ENCODE data around the gene BATF.

BATF gene

DNA sequence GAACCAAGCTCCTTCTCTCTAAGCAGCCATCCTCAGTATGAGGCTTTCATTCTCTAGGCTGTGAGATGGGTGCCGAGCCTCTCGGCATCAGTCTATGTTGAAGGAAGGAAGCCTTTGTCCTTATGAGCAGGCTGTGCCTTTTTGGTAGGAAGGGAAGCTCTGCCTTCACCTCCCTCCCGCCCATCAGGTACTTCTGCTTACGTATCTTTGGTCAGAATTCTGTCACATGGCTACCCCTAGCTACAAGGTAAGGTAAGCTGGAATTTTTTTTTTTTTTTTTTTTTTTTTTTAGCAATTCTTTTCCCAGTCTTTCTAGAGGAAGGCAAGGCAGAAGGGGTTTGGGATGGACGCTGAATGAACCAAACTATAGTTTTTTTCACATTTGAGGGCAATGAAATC is 16.9 kb downstream of the BATF start:
- Histone ChIP-seq H3K4me3 (ENCODE audit: low read length) (no peak overlapping the region), H3K9ac (ENCODE audit: low read length) (no peak overlapping the region), H3K27ac (ENCODE audit: low read length) (no peak overlapping the region), H3K4me1 (ENCODE audit: low read length) (no peaks in the 10 kb centered on the region), H3K36me3 (replicated peaks; ENCODE audit: insufficient read depth, low read length) (no peaks in the 10 kb centered on the region), H3K27me3 (replicated peaks; ENCODE audit: insufficient read depth, low read length) (no peaks in the 10 kb centered on the region), H3F3A (ENCODE audit: insufficient read depth, low read length) (no peaks in the 10 kb centered on the region), H4K20me1 (ENCODE audit: insufficient read depth, low read length) (no peaks in the 10 kb centered on the region), H3K9me2 (replicated peaks; ENCODE audit: insufficient read depth, low read length) (no peaks in the 10 kb centered on the region), H3K9me3 (replicated peaks; ENCODE audit: insufficient read depth, low read length) (no peaks in the 10 kb centered on the region), H2AFZ (ENCODE audit: low read length) (no peak overlapping the region), H3K4me2 (ENCODE audit: low read depth, low read length) (no peak overlapping the region), H3K79me2 (ENCODE audit: low read length) (no peaks in the 10 kb centered on the region)
- no peak for TF ChIP-seq EZH2phosphoT487 (IDR thresholded peaks at IDR 0.05; ENCODE audit: low read length)
- no peak for TF ChIP-seq EZH2 (optimal IDR thresholded peaks at IDR 0.05; ENCODE audit: low read depth, low read length)
- TF ChIP-seq, protein P1, sequence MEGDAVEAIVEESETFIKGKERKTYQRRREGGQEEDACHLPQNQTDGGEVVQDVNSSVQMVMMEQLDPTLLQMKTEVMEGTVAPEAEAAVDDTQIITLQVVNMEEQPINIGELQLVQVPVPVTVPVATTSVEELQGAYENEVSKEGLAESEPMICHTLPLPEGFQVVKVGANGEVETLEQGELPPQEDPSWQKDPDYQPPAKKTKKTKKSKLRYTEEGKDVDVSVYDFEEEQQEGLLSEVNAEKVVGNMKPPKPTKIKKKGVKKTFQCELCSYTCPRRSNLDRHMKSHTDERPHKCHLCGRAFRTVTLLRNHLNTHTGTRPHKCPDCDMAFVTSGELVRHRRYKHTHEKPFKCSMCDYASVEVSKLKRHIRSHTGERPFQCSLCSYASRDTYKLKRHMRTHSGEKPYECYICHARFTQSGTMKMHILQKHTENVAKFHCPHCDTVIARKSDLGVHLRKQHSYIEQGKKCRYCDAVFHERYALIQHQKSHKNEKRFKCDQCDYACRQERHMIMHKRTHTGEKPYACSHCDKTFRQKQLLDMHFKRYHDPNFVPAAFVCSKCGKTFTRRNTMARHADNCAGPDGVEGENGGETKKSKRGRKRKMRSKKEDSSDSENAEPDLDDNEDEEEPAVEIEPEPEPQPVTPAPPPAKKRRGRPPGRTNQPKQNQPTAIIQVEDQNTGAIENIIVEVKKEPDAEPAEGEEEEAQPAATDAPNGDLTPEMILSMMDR (IDR thresholded peaks at IDR 0.05; ENCODE audit: low read length), result no peak
- no peak for DNase-seq

DNA sequence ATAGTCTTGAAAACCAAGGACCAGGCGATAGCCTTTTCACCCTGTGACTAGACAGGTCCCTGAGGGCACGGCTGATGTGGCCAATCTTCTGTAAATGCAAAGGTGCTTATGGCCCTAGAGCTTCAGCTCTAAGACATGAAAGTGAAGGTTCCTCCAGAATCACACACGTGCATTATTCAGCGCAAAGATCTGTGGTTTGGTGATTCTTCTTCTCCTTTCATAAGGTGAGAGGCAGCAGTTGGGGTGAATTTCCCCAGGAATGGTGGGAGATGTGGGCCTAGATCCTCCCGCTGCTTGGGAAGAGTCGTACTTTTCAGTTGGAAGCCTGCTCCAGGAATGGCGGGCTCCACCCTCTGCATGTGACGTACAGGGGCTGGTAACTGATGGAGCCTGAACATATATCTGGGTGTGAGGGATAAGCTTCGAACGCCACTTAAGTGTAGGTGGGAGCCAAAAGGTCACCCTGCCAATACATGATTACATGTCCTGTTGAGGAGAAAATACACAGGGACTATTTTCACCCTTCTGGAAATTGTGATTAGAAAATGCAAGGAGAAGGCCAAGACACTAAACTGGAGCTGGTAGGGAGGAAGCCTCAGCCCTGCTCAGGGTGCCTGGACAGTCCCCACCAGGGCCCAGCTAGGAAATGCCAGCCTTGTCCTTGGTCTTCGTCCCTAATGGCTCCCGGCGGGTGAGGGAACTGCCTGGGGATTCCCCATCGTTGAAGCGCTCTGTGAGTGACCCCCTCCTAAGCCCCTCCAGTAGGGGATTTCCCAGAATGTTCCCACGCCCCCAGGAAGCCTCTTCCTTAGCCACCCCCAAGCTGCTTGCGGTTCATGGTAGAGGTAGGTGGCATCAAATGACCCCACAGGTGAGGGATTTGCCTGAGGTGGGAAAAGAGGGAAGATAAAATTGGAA is 17.6 kb downstream of the BATF start:
- Histone ChIP-seq H3K27ac (ENCODE audit: low read length) (no peak overlapping the region), H3K36me3 (replicated peaks; ENCODE audit: insufficient read depth, low read length) (no peaks in the 10 kb centered on the region), H3K9me2 (replicated peaks; ENCODE audit: insufficient read depth, low read length) (no peaks in the 10 kb centered on the region), H3K4me3 (ENCODE audit: low read length) (no peak overlapping the region), H3K9me3 (replicated peaks; ENCODE audit: insufficient read depth, low read length) (no peaks in the 10 kb centered on the region), H4K20me1 (ENCODE audit: insufficient read depth, low read length) (no peaks in the 10 kb centered on the region), H3K4me1 (ENCODE audit: low read length) (no peaks in the 10 kb centered on the region), H3K4me2 (ENCODE audit: low read depth, low read length) (no peak overlapping the region), H3K79me2 (ENCODE audit: low read length) (no peaks in the 10 kb centered on the region), H2AFZ (ENCODE audit: low read length) (no peak overlapping the region), H3F3A (ENCODE audit: insufficient read depth, low read length) (no peaks in the 10 kb centered on the region), H3K27me3 (replicated peaks; ENCODE audit: insufficient read depth, low read length) (no peaks in the 10 kb centered on the region), H3K9ac (ENCODE audit: low read length) (no peak overlapping the region)
- TF ChIP-seq EZH2 (optimal IDR thresholded peaks at IDR 0.05; ENCODE audit: low read depth, low read length), result no peak
- no peak for TF ChIP-seq EZH2phosphoT487 (IDR thresholded peaks at IDR 0.05; ENCODE audit: low read length)
- TF ChIP-seq, protein P1 (IDR thresholded peaks at IDR 0.05; ENCODE audit: low read length), result no peak
- DNase-seq, result no peak

DNA sequence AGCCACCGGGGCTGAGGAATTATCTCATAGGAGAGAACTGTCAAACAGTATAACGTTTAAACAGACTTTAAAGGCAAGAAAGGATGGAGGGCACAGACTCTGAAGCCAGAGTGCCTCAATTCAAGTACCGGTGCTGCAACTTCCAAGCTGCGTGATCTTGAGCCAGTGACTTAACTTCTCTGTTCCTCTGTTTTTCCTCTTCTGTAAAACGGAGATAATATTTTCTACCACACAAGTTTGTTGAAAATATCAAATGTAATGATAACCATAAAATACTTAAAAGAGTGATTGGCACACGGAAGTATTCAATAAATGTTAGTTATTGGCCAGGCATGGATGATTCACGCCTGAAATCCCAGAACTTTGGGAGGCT is 18.2 kb downstream of the BATF start:
- no peaks in the 10 kb centered on the region for H3K9me2 ChIP-seq (replicated peaks; ENCODE audit: insufficient read depth, low read length)
- H3K27ac ChIP-seq (ENCODE audit: low read length), result no peak overlapping the region
- H3K9me3 ChIP-seq (replicated peaks; ENCODE audit: insufficient read depth, low read length), result no peaks in the 10 kb centered on the region
- no peak for TF ChIP-seq EZH2 (optimal IDR thresholded peaks at IDR 0.05; ENCODE audit: low read depth, low read length)
- TF ChIP-seq, protein P1 (IDR thresholded peaks at IDR 0.05; ENCODE audit: low read length), result no peak
- no peak for TF ChIP-seq EZH2phosphoT487 (IDR thresholded peaks at IDR 0.05; ENCODE audit: low read length)
- H3K27me3 ChIP-seq (replicated peaks; ENCODE audit: insufficient read depth, low read length), result no peaks in the 10 kb centered on the region
- no peak for DNase-seq
- H3K9ac ChIP-seq (ENCODE audit: low read length), result no peak overlapping the region
- no peak overlapping the region for H2AFZ ChIP-seq (ENCODE audit: low read length)
- H3K4me1 ChIP-seq (ENCODE audit: low read length), result no peaks in the 10 kb centered on the region
- no peaks in the 10 kb centered on the region for H4K20me1 ChIP-seq (ENCODE audit: insufficient read depth, low read length)
- H3K79me2 ChIP-seq (ENCODE audit: low read length), result no peaks in the 10 kb centered on the region
- no peak overlapping the region for H3K4me3 ChIP-seq (ENCODE audit: low read length)
- H3K4me2 ChIP-seq (ENCODE audit: low read depth, low read length), result no peak overlapping the region
- H3K36me3 ChIP-seq (replicated peaks; ENCODE audit: insufficient read depth, low read length), result no peaks in the 10 kb centered on the region
- H3F3A ChIP-seq (ENCODE audit: insufficient read depth, low read length), result no peaks in the 10 kb centered on the region

Data from MM.1S (cell line).